ENCODE data around the gene ERN1. TPM values are rescaled to one million over a fixed set of nuclear protein-coding genes. Genes with fewer than 3 reads are reported as not detected.
A peak's percentile ranks its signal among the peaks of the same experiment; 100 is the strongest.

The ERN1 gene
- polyA plus RNA-seq, 3 donors, result 11.0 to 27.5 (median 13.7) TPM

GRCh38 chr17:64173646-64174045 lies 43.7 kb upstream of the ERN1 start:
- DNase-seq, result peak in 1 of 3 donors; percentile 36
- peaks cover 48% of the 10 kb centered on the region for H3K4me1 Mint-ChIP-seq
- peaks cover 31 to 51% of the 10 kb centered on the region in 2 donors for H3K36me3 Mint-ChIP-seq
- intact Hi-C loops (cut with micrococcal nuclease), result no loop called here
- Histone ChIP-seq H3K36me3 (replicated peaks in 1 of 2; ENCODE audit: control insufficient read depth in 1 of 2, insufficient read depth in 2 of 2, low read length in 2 of 2) (peaks cover 7 to 30% of the 10 kb centered on the region in 2 donors), H3K79me2 (ENCODE audit: insufficient read depth, low read length) (peaks cover 52% of the 10 kb centered on the region), H3K4me3 (replicated peaks in 1 of 3; ENCODE audit: low read depth in 2 of 3, low read length in 3 of 3) (no peak overlapping the region), H2AFZ (ENCODE audit: insufficient read depth, low read depth, low read length, poor library complexity, severe bottlenecking) (peak overlapping the region; percentile 25), H3K4me2 (replicated peaks; ENCODE audit: extremely low read depth, low read length, poor library complexity, severe bottlenecking) (no peak overlapping the region), H3K9me3 (replicated peaks in 1 of 2; ENCODE audit: control insufficient read depth in 1 of 2, insufficient read depth in 1 of 2, low read length in 2 of 2) (no peaks in the 10 kb centered on the region), H3K27ac (ENCODE audit: low read depth in 1 of 2, low read length in 2 of 2) (peak overlapping the region; percentile 82 to 94), H3K9ac (ENCODE audit: insufficient read depth, low read length, poor library complexity, severe bottlenecking) (peak overlapping the region; percentile 55), H3K4me1 (ENCODE audit: control insufficient read depth in 1 of 2, insufficient read depth in 2 of 2, low read length in 2 of 2) (peaks cover 46 to 54% of the 10 kb centered on the region in 2 donors), H4K20me1 (ENCODE audit: insufficient read depth, low read length) (no peaks in the 10 kb centered on the region), H3K27me3 (ENCODE audit: control insufficient read depth in 2 of 2, insufficient read depth in 2 of 2, low read length in 2 of 2) (no peaks in the 10 kb centered on the region)
- peaks cover 0 to 1% (median 0%) of the 10 kb centered on the region in 7 donors for H3K9me3 Mint-ChIP-seq
- H3K27me3 Mint-ChIP-seq (ENCODE audit: low read depth in 3 of 3), result no peaks in the 10 kb centered on the region
- WGBS (ENCODE audit: insufficient coverage), result no CpG with 5 or more reads among the region's 3 CpGs
- no peak overlapping the region for H3K4me3 Mint-ChIP-seq
- H3K27ac Mint-ChIP-seq, result peak overlapping the region; percentile 95 to 99 (median 98)
- TF ChIP-seq CTCF (IDR thresholded peaks at IDR 0.05), result no peak

- Histone ChIP-seq H3K4me3 (replicated peaks in 1 of 3; ENCODE audit: low read depth in 2 of 3, low read length in 3 of 3) (no peak overlapping the region), H3K79me2 (ENCODE audit: insufficient read depth, low read length) (peaks cover 41% of the 10 kb centered on the region), H3K4me2 (replicated peaks; ENCODE audit: extremely low read depth, low read length, poor library complexity, severe bottlenecking) (no peak overlapping the region), H3K36me3 (replicated peaks in 1 of 2; ENCODE audit: control insufficient read depth in 1 of 2, insufficient read depth in 2 of 2, low read length in 2 of 2) (peaks cover 17 to 40% of the 10 kb centered on the region in 2 donors), H3K4me1 (ENCODE audit: control insufficient read depth in 1 of 2, insufficient read depth in 2 of 2, low read length in 2 of 2) (peaks cover 36 to 42% of the 10 kb centered on the region in 2 donors), H3K27ac (ENCODE audit: low read depth in 1 of 2, low read length in 2 of 2) (no peak overlapping the region), H3K9ac (ENCODE audit: insufficient read depth, low read length, poor library complexity, severe bottlenecking) (no peak overlapping the region), H2AFZ (ENCODE audit: insufficient read depth, low read depth, low read length, poor library complexity, severe bottlenecking) (no peak overlapping the region), H3K27me3 (ENCODE audit: control insufficient read depth in 2 of 2, insufficient read depth in 2 of 2, low read length in 2 of 2) (no peaks in the 10 kb centered on the region), H3K9me3 (replicated peaks in 1 of 2; ENCODE audit: control insufficient read depth in 1 of 2, insufficient read depth in 1 of 2, low read length in 2 of 2) (no peaks in the 10 kb centered on the region), H4K20me1 (ENCODE audit: insufficient read depth, low read length) (no peaks in the 10 kb centered on the region)
- no peak for DNase-seq
- TF ChIP-seq CTCF (IDR thresholded peaks at IDR 0.05), result no peak
- Mint-ChIP-seq H3K9me3 (peaks cover 0 to 1% (median 0%) of the 10 kb centered on the region in 7 donors), H3K4me3 (no peak overlapping the region), H3K36me3 (peaks cover 40 to 57% of the 10 kb centered on the region in 2 donors), H3K4me1 (peaks cover 36% of the 10 kb centered on the region), H3K27ac (peak overlapping the region in 5 of 7 donors; percentile 13 to 78 (median 47)), H3K27me3 (ENCODE audit: low read depth in 3 of 3) (peaks cover 0 to 2% (median 0%) of the 10 kb centered on the region in 3 donors)
- WGBS (ENCODE audit: insufficient coverage), result no CpG with 5 or more reads among the region's 3 CpGs
- intact Hi-C loops (cut with micrococcal nuclease), result no loop called here
These were observed 42.6 kb upstream of the ERN1 start for GRCh38 chr17:64172510-64172909.
